GM12878 (cell line): ENCODE measurements around the gene TACR1. TPM values are rescaled to one million over a fixed set of nuclear protein-coding genes. Genes with fewer than 3 reads are reported as not detected.

ENCODE experiments used
- ATAC-seq: fragments of 200-7000 bp; cut with Tn5 transposase; 3 replicates; pipeline ENCODE4 v1.9.1; 2020; ENCODE audit warnings: mild to moderate bottlenecking, moderate library complexity
- BruUV-seq: library from RNA; stranded (reverse); fragments of 400-500 nt; replicated peaks from 2 replicates; lab custom pipeline; 2021; lab: Mats Ljungman, UMichigan
- CTCF ChIA-PET: fragments of 300-600 bp; sonication (Branson Sonifier 250); formaldehyde crosslinking; extraction: SDS; loops from one replicate; lab custom pipeline; 2021; ENCODE audit warnings: inconsistent platforms; lab: Yijun Ruan, JAX
- POLR2A ChIA-PET: fragments of 350-600 bp; formaldehyde crosslinking; extraction: SDS; loops from one replicate; lab custom pipeline; 2021; ENCODE audit warnings: inconsistent platforms; lab: Charles Lee
- RAD21 ChIA-PET: fragments of 300-600 bp; sonication (Branson Sonifier 250); formaldehyde crosslinking; loops from one replicate; lab custom pipeline; 2023; ENCODE audit warnings: antibody characterized with exemption; ENCODE audit not compliant: unreplicated experiment; lab: Charles Lee
- SMC1A ChIA-PET: fragments of 300-600 bp; sonication (Branson Sonifier 250); formaldehyde crosslinking; loops from one replicate; lab custom pipeline; 2023; ENCODE audit not compliant: unreplicated experiment, uncharacterized antibody; lab: Charles Lee
- DNase-seq: peaks from one replicate; pipeline ENCODE4 v3.0.0-alpha.2; 2011; ENCODE audit warnings: low read depth, low spot score
- FAIRE-seq: peaks from 3 replicates; lab custom pipeline; 2011; peaks lifted over from hg19 to GRCh38; lab: Jason Lieb, UNC
- H2AFZ ChIP-seq: 2 replicates; pipeline ENCODE4 v1.6.0; 2011; ENCODE audit warnings: low read depth, low read length, control low read depth; ENCODE audit not compliant: control insufficient read depth
- H3K27ac ChIP-seq: 2 replicates; pipeline ENCODE4 v1.5.1; 2011; ENCODE audit warnings: control low read depth; ENCODE audit not compliant: control insufficient read depth, insufficient read depth
- H3K27me3 ChIP-seq, 2 experiments: replicated peaks in 1 of 2; 2 replicates each; pipeline versions ENCODE4 v1.6.0 to v1.6.1; 2011; ENCODE audit warnings: low read length in 1 of 2; ENCODE audit not compliant: control insufficient read depth in 2 of 2, insufficient read depth in 2 of 2
- H3K36me3 ChIP-seq, 2 experiments: 2 replicates each; pipeline ENCODE4 v1.5.1; 2011; ENCODE audit warnings: low read length in 1 of 2; ENCODE audit not compliant: control insufficient read depth in 2 of 2, insufficient read depth in 2 of 2
- H3K4me1 ChIP-seq: 2 replicates; pipeline ENCODE4 v1.6.1; 2011; ENCODE audit warnings: mild to moderate bottlenecking, low read length, moderate library complexity, mixed read lengths; ENCODE audit not compliant: control insufficient read depth, insufficient read depth
- H3K4me2 ChIP-seq: 2 replicates; pipeline ENCODE4 v1.6.0; 2011; ENCODE audit warnings: control low read depth; ENCODE audit not compliant: control insufficient read depth, insufficient read depth
- H3K4me3 ChIP-seq: fragments of 200-600 bp; sonication (generic); 2 replicates; pipeline ENCODE4 v1.5.1; 2016
- H3K79me2 ChIP-seq: 2 replicates; pipeline ENCODE4 v1.6.0; 2011; ENCODE audit warnings: low read length; ENCODE audit not compliant: control insufficient read depth, insufficient read depth
- H3K9ac ChIP-seq: 2 replicates; pipeline ENCODE4 v1.8.0; 2011; ENCODE audit warnings: low read length, control low read depth, mixed read lengths; ENCODE audit not compliant: control insufficient read depth, insufficient read depth
- H3K9me3 ChIP-seq: replicated peaks from 3 replicates; pipeline ENCODE4 v1.5.1; 2011; ENCODE audit warnings: mild to moderate bottlenecking, low read length; ENCODE audit not compliant: control insufficient read depth, insufficient read depth
- H4K20me1 ChIP-seq: 2 replicates; pipeline ENCODE4 v1.6.0; 2011; ENCODE audit not compliant: control insufficient read depth, insufficient read depth
- CBFB ChIP-seq: IDR thresholded peaks from 2 replicates; pipeline ENCODE4 v1.6.1; 2016; ENCODE audit warnings: antibody characterized with exemption, low read depth
- CBX5 ChIP-seq: sonication (generic); IDR thresholded peaks from 2 replicates; pipeline ENCODE4 v1.6.1; 2016; ENCODE audit warnings: low read depth, moderate library complexity, mild to moderate bottlenecking, inconsistent platforms
- DPF2 ChIP-seq: fragments of 450-650 bp; IDR thresholded peaks from 2 replicates; pipeline ENCODE4 v1.6.1; 2017; ENCODE audit warnings: mild to moderate bottlenecking
- FOXK2 ChIP-seq: fragments of 450-650 bp; IDR thresholded peaks from 2 replicates; pipeline ENCODE4 v1.6.1; 2017; ENCODE audit warnings: mild to moderate bottlenecking, moderate library complexity
- GABPA ChIP-seq: IDR thresholded peaks from 2 replicates; pipeline ENCODE4 v1.6.1; 2014; ENCODE audit warnings: antibody characterized with exemption, low read depth, mild to moderate bottlenecking, inconsistent platforms
- MTA3 ChIP-seq: IDR thresholded peaks from 2 replicates; pipeline ENCODE4 v1.6.1; 2012; ENCODE audit warnings: low read length, inconsistent platforms, borderline replicate concordance
- NFYA ChIP-seq: IDR thresholded peaks from 2 replicates; pipeline ENCODE4 v1.6.1; 2011; ENCODE audit warnings: low read depth, mild to moderate bottlenecking, low read length, improper control_type of control experiment, borderline replicate concordance
- POLR2A ChIP-seq: IDR thresholded peaks from 2 replicates; pipeline ENCODE4 v1.6.1; 2011; ENCODE audit warnings: low read depth, mild to moderate bottlenecking, low read length
- RFX5 ChIP-seq: IDR thresholded peaks from 2 replicates; pipeline ENCODE4 v1.6.1; 2011; ENCODE audit warnings: low read depth, low read length, improper control_type of control experiment
- SPI1 ChIP-seq: IDR thresholded peaks from 2 replicates; pipeline ENCODE4 v1.6.1; 2011; ENCODE audit warnings: low read depth, mild to moderate bottlenecking, low read length, moderate library complexity, borderline replicate concordance; ENCODE audit not compliant: insufficient read depth
- SREBF1 ChIP-seq: IDR thresholded peaks from 2 replicates; pipeline ENCODE4 v1.6.1; 2012; ENCODE audit warnings: mild to moderate bottlenecking, low read length
- SUPT20H ChIP-seq: IDR thresholded peaks from 2 replicates; pipeline ENCODE4 v1.6.1; 2011; ENCODE audit warnings: low read depth, mild to moderate bottlenecking, low read length, moderate library complexity, borderline replicate concordance; ENCODE audit not compliant: control insufficient read depth
- TBL1XR1 ChIP-seq: IDR thresholded peaks from 2 replicates; pipeline ENCODE4 v1.6.1; 2012; ENCODE audit warnings: low read depth, low read length, improper control_type of control experiment
- WRNIP1 ChIP-seq: IDR thresholded peaks from 2 replicates; pipeline ENCODE4 v1.6.1; 2011; ENCODE audit warnings: low read depth, low read length, improper control_type of control experiment, borderline replicate concordance
- ZBED1 ChIP-seq: IDR thresholded peaks from 2 replicates; pipeline ENCODE4 v1.6.1; 2016; ENCODE audit warnings: borderline replicate concordance
- ZNF274 ChIP-seq: IDR thresholded peaks from one replicate; pipeline ENCODE4 v1.8.0; 2011; ENCODE audit not compliant: insufficient read length, insufficient read depth
- WGBS: methylation state at CpG from one replicate; pipeline ENCODE4 v1.1.6; 2016; ENCODE audit warnings: low lambda C conversion rate; ENCODE audit not compliant: insufficient replicate concordance, insufficient coverage; ENCODE audit errors: missing lambda C conversion rate; 5-methylcytosine and 5-hydroxymethylcytosine counted together
- in situ Hi-C: fragments of 300-500 bp; cut with MboI; formaldehyde crosslinking; loops from 9 replicates; pipeline ENCODE4 v1.14.3; 2018; ENCODE audit warnings: mixed read lengths
- intact Hi-C: fragments of 100-400 bp; cut with micrococcal nuclease; formaldehyde crosslinking; loops from one replicate; pipeline ENCODE4 v1.14.2; 2022; ENCODE audit not compliant: unreplicated experiment
- polyA plus RNA-seq, 11 experiments: library from polyadenylated mRNA; depleted of rRNA in 4 of 11; unstranded in 6 of 11; stranded (reverse) in 5 of 11; fragments of >200 nt; fragmentation: Nextera tagmentation in 4 of 11; fragmentation: Illumina TruSeq in 1 of 11; extraction: Ambion mirVana in 4 of 11; extraction: Trizol in 1 of 11; gene quantifications; 1 replicate in 1 of 11; 2 replicates in 10 of 11; pipeline versions ENCODE4 v1.2.1 to v1.2.3, GENCODE V29; 2011 to 2016; ENCODE audit warnings: inconsistent platforms in 2 of 11, missing spikeins in 2 of 11, low read depth in 1 of 11
- total RNA-seq, 4 experiments: library from RNA; depleted of rRNA in 3 of 4; stranded (reverse); fragments of >200 nt in 3 of 4; fragmentation: Illumina TruSeq in 1 of 4; extraction: Trizol in 1 of 4; gene quantifications; 2 replicates each; pipeline versions ENCODE4 v1.2.1 to v1.2.3, GENCODE V29; 2013 to 2021
- TF ChIP-seq, protein P1 (sequence below): IDR thresholded peaks from 2 replicates; pipeline ENCODE4 v1.6.1; 2012; ENCODE audit warnings: low read depth, low read length, improper control_type of control experiment
- TF ChIP-seq, protein P2 (sequence below): IDR thresholded peaks from 2 replicates; pipeline ENCODE4 v1.6.1; 2012; ENCODE audit warnings: low read depth, low read length, improper control_type of control experiment

TACR1 gene
- total and polyA plus RNA-seq, 10 of the 15 experiments (the other 5 are each of a cell fraction or from before 2014, with no cell fraction given) = 0.04 to 1.4 (median 0.15) TPM

DNA sequence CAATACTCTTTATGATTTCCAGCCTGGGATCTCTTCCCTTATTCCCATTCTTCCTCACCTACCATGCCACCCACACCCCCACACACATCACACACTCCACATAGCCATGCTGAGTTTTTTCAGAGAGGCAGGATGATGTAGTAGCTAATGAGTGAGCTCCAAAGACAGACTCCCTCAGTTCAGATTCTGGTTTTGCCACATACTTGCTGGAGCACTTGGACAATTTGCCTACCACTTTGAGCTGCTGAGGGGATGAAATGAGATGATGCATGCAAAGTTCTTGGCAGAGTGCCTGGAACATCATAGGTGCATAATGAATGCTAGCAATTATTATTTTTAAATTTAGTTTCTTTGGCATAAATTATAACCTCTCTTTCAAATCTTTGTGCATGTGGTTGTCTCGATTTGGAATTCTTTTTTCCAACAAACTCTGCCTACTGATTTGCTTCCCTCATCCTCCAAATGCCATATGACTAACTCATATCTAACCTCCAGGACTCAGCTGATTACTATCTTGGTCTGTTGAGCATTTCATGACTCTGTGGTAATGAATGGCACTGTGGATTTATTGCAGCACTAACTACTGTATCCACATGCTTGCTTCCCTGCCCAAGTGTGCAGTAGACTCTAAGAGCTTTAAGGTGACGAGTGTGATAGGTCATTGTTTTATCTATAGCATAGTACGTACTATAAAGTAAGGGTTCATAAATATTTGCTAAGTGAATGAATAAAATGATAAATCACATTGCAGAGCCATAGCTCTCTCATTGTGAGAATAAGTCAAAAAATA lies 99.1 kb downstream of the TACR1 start:
- TF ChIP-seq NFYA = no peak
- TF ChIP-seq CBX5 = no peak
- TF ChIP-seq SREBF1 = no peak
- TF ChIP-seq ZNF274 = no peak
- TF ChIP-seq, protein P1, sequence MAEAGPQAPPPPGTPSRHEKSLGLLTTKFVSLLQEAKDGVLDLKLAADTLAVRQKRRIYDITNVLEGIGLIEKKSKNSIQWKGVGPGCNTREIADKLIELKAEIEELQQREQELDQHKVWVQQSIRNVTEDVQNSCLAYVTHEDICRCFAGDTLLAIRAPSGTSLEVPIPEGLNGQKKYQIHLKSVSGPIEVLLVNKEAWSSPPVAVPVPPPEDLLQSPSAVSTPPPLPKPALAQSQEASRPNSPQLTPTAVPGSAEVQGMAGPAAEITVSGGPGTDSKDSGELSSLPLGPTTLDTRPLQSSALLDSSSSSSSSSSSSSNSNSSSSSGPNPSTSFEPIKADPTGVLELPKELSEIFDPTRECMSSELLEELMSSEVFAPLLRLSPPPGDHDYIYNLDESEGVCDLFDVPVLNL = no peak
- no peak for TF ChIP-seq TBL1XR1
- TF ChIP-seq, protein P2, sequence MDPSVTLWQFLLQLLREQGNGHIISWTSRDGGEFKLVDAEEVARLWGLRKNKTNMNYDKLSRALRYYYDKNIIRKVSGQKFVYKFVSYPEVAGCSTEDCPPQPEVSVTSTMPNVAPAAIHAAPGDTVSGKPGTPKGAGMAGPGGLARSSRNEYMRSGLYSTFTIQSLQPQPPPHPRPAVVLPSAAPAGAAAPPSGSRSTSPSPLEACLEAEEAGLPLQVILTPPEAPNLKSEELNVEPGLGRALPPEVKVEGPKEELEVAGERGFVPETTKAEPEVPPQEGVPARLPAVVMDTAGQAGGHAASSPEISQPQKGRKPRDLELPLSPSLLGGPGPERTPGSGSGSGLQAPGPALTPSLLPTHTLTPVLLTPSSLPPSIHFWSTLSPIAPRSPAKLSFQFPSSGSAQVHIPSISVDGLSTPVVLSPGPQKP = no peak
- TF ChIP-seq SPI1 = no peak
- no peak for TF ChIP-seq RFX5
- no peak for TF ChIP-seq MTA3
- TF ChIP-seq FOXK2 = no peak
- TF ChIP-seq WRNIP1 = no peak
- no peak for TF ChIP-seq POLR2A
- no peak for TF ChIP-seq SUPT20H
- TF ChIP-seq ZBED1 = no peak
- no peak for TF ChIP-seq CBFB
- no peak for TF ChIP-seq DPF2
- no peak for TF ChIP-seq GABPA
- CTCF ChIA-PET = interaction anchor here (0.6 to 2.5 kb wide), 16 partner anchors 12 to 508 kb away, joined by 3 to 13 read pairs (median 4); partner anchors contain the start of gene TACR1
- no TSS peak for BruUV-seq
- WGBS = 0% methylated on average over 3 of the region's 3 CpGs
- H3K4me1 ChIP-seq = no peaks in the 10 kb centered on the region
- SMC1A ChIA-PET = interaction anchor here (0.7 to 2.4 kb wide), 12 partner anchors 9 to 524 kb away, joined by 3 to 14 read pairs (median 4); no protein-coding TSS in a partner anchor
- no peak overlapping the region for H3K9ac ChIP-seq
- POLR2A ChIA-PET = no interaction called here
- no peak overlapping the region for H2AFZ ChIP-seq
- DNase-seq = no peak
- ATAC-seq = no peak
- H3K4me3 ChIP-seq = no peak overlapping the region
- H3K79me2 ChIP-seq = no peaks in the 10 kb centered on the region
- no peak overlapping the region for H3K4me2 ChIP-seq
- in situ Hi-C loops (no loop called here), intact Hi-C loops (no loop called here)
- no peaks in the 10 kb centered on the region for H3K27me3 ChIP-seq
- H3K27ac ChIP-seq = no peak overlapping the region
- RAD21 ChIA-PET = interaction anchor here (0.9 to 2.1 kb wide), 5 partner anchors 9 to 509 kb away, joined by 3 to 6 read pairs (median 4); no protein-coding TSS in a partner anchor
- H3K9me3 ChIP-seq = no peaks in the 10 kb centered on the region; the same call in 2 of the 3 replicates
- no peaks in the 10 kb centered on the region for H3K36me3 ChIP-seq
- no peak for FAIRE-seq
- H4K20me1 ChIP-seq = no peaks in the 10 kb centered on the region
